Measurements from ENCODE around the gene GATA2.

GATA2 gene

GRCh38 chr3:128492671-128493569 lies at the start of gene GATA2:
GATA2 (minus strand) TSS chr3:128493201; CDS start chr3:128487031, 6,170 bp downstream.
- no peak for DNase-seq (ENCODE audit: low read depth in 1 of 2, low spot score in 1 of 2)
- in situ Hi-C loops (cut with HindIII; ENCODE audit: low pct_unique_long_range_greater_than_20kb, low sequenced_read_pairs) = no loop called here
- TF ChIP-seq JUND (IDR thresholded peaks at IDR 0.05; ENCODE audit: low read depth) = no peak

GRCh38 chr3:128541246-128541645 lies 48.2 kb upstream of the GATA2 start:
- in situ Hi-C loops (cut with HindIII; ENCODE audit: low pct_unique_long_range_greater_than_20kb, low sequenced_read_pairs) = no loop called here
- no peak for TF ChIP-seq JUND (IDR thresholded peaks at IDR 0.05; ENCODE audit: low read depth)
- DNase-seq (ENCODE audit: low read depth in 1 of 2, low spot score in 1 of 2) = no peak

- no peak for DNase-seq (ENCODE audit: low read depth in 1 of 2, low spot score in 1 of 2)
- in situ Hi-C loops (cut with HindIII; ENCODE audit: low pct_unique_long_range_greater_than_20kb, low sequenced_read_pairs) = no loop called here
These were observed 46.4 kb upstream of the GATA2 start for GRCh38 chr3:128539376-128539775.

GRCh38 chr3:128537091-128537703 lies 44.2 kb upstream of the GATA2 start:
- no peak for DNase-seq (ENCODE audit: low read depth in 1 of 2, low spot score in 1 of 2)
- no peak for TF ChIP-seq JUND (IDR thresholded peaks at IDR 0.05; ENCODE audit: low read depth)
- in situ Hi-C loops (cut with HindIII; ENCODE audit: low pct_unique_long_range_greater_than_20kb, low sequenced_read_pairs) = no loop called here

More at GRCh38 chr3:128539376-128539775, 46.4 kb upstream of the GATA2 start:
- TF ChIP-seq JUND (IDR thresholded peaks at IDR 0.05; ENCODE audit: low read depth) = no peak

- DNase-seq (ENCODE audit: low read depth in 1 of 2, low spot score in 1 of 2) = no peak
- in situ Hi-C loops (cut with HindIII; ENCODE audit: low pct_unique_long_range_greater_than_20kb, low sequenced_read_pairs) = no loop called here
- TF ChIP-seq JUND (IDR thresholded peaks at IDR 0.05; ENCODE audit: low read depth) = no peak
These were observed 39.3 kb upstream of the GATA2 start for GRCh38 chr3:128532012-128532983.

- no peak for DNase-seq (ENCODE audit: low read depth in 1 of 2, low spot score in 1 of 2)
- in situ Hi-C loops (cut with HindIII; ENCODE audit: low pct_unique_long_range_greater_than_20kb, low sequenced_read_pairs) = no loop called here
- no peak for TF ChIP-seq JUND (IDR thresholded peaks at IDR 0.05; ENCODE audit: low read depth)
These were observed 31.6 kb upstream of the GATA2 start for GRCh38 chr3:128524374-128525299.

- no peak for DNase-seq (ENCODE audit: low read depth in 1 of 2, low spot score in 1 of 2)
- TF ChIP-seq JUND (IDR thresholded peaks at IDR 0.05; ENCODE audit: low read depth) = no peak
- in situ Hi-C loops (cut with HindIII; ENCODE audit: low pct_unique_long_range_greater_than_20kb, low sequenced_read_pairs) = no loop called here
These were observed 30.6 kb upstream of the GATA2 start for GRCh38 chr3:128523591-128523990.

- no peak for DNase-seq (ENCODE audit: low read depth in 1 of 2, low spot score in 1 of 2)
- no peak for TF ChIP-seq JUND (IDR thresholded peaks at IDR 0.05; ENCODE audit: low read depth)
- in situ Hi-C loops (cut with HindIII; ENCODE audit: low pct_unique_long_range_greater_than_20kb, low sequenced_read_pairs) = no loop called here
These were observed 28.7 kb upstream of the GATA2 start for GRCh38 chr3:128521715-128522114.

- in situ Hi-C loops (cut with HindIII; ENCODE audit: low pct_unique_long_range_greater_than_20kb, low sequenced_read_pairs) = no loop called here
- DNase-seq (ENCODE audit: low read depth in 1 of 2, low spot score in 1 of 2) = no peak
- no peak for TF ChIP-seq JUND (IDR thresholded peaks at IDR 0.05; ENCODE audit: low read depth)
These were observed 25.8 kb upstream of the GATA2 start for GRCh38 chr3:128518587-128519490.

GRCh38 chr3:128517648-128518047 lies 24.6 kb upstream of the GATA2 start:
- in situ Hi-C loops (cut with HindIII; ENCODE audit: low pct_unique_long_range_greater_than_20kb, low sequenced_read_pairs) = no loop called here
- no peak for TF ChIP-seq JUND (IDR thresholded peaks at IDR 0.05; ENCODE audit: low read depth)
- no peak for DNase-seq (ENCODE audit: low read depth in 1 of 2, low spot score in 1 of 2)

GRCh38 chr3:128515967-128516366 lies 23.0 kb upstream of the GATA2 start:
- no peak for DNase-seq (ENCODE audit: low read depth in 1 of 2, low spot score in 1 of 2)
- in situ Hi-C loops (cut with HindIII; ENCODE audit: low pct_unique_long_range_greater_than_20kb, low sequenced_read_pairs) = no loop called here
- no peak for TF ChIP-seq JUND (IDR thresholded peaks at IDR 0.05; ENCODE audit: low read depth)

Data from T47D (cell line).